ENCODE results near the gene ACTN2.

DNA sequence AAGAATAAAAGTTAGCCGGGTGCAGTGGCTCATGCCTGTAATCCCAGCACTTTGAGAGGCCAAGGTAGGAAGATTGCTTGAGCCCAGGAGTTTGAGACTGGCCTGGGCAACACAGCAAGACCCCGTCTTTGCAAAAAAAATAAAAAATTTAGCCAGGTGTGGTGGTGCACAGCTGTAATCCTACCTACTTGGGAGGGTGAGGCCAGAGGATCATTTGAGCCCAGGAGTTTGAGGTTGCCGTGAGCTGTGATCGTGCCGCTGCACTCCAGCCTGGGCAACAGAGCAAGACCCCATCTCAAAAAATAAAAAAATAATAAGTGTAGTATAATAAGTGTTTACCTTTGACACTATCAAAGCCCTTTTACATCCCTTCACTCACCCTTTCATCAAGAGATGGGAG, 5.0 kb downstream of the ACTN2 start:
- TF ChIP-seq, protein P1, sequence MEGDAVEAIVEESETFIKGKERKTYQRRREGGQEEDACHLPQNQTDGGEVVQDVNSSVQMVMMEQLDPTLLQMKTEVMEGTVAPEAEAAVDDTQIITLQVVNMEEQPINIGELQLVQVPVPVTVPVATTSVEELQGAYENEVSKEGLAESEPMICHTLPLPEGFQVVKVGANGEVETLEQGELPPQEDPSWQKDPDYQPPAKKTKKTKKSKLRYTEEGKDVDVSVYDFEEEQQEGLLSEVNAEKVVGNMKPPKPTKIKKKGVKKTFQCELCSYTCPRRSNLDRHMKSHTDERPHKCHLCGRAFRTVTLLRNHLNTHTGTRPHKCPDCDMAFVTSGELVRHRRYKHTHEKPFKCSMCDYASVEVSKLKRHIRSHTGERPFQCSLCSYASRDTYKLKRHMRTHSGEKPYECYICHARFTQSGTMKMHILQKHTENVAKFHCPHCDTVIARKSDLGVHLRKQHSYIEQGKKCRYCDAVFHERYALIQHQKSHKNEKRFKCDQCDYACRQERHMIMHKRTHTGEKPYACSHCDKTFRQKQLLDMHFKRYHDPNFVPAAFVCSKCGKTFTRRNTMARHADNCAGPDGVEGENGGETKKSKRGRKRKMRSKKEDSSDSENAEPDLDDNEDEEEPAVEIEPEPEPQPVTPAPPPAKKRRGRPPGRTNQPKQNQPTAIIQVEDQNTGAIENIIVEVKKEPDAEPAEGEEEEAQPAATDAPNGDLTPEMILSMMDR (IDR thresholded peaks at IDR 0.05) = no peak
- no peak for TF ChIP-seq POLR2A (IDR thresholded peaks at IDR 0.05)

Measured in testis (tissue), 2 donors.